RWPE2 (cell line): ENCODE measurements around the gene TOP3B.

Source experiments
- ATAC-seq: fragments of 200-7000 bp; cut with Tn5 transposase; 3 replicates; pipeline ENCODE4 v1.9.1; 2021; ENCODE audit warnings: low read depth
- DNase-seq: peaks from one replicate; pipeline ENCODE4 v3.0.0-alpha.2; 2020; ENCODE audit warnings: low spot score
- H3K27ac ChIP-seq: fragments of 450-650 bp; 2 replicates; pipeline ENCODE4 v1.5.1; 2017; ENCODE audit warnings: mild to moderate bottlenecking; ENCODE audit not compliant: poor library complexity, severe bottlenecking
- H3K27me3 ChIP-seq: fragments of 250-450 bp; sonication (Bioruptor Pico); 2 replicates; pipeline ENCODE4 v1.5.1; 2021; ENCODE audit warnings: mild to moderate bottlenecking, moderate library complexity; ENCODE audit not compliant: insufficient read depth, poor library complexity, severe bottlenecking
- H3K36me3 ChIP-seq: fragments of 250-450 bp; sonication (Bioruptor Pico); 2 replicates; pipeline ENCODE4 v1.5.1; 2020; ENCODE audit warnings: low read depth, mild to moderate bottlenecking, moderate library complexity
- H3K4me1 ChIP-seq: fragments of 250-450 bp; sonication (Bioruptor Pico); 2 replicates; pipeline ENCODE4 v1.5.1; 2021; ENCODE audit warnings: mild to moderate bottlenecking, moderate library complexity; ENCODE audit not compliant: insufficient read depth, poor library complexity, severe bottlenecking
- H3K4me3 ChIP-seq: fragments of 250-450 bp; sonication (Bioruptor Pico); 2 replicates; pipeline ENCODE4 v1.5.1; 2021; ENCODE audit warnings: mild to moderate bottlenecking, moderate library complexity; ENCODE audit not compliant: severe bottlenecking
- H3K9me3 ChIP-seq: fragments of 250-450 bp; sonication (Bioruptor Pico); 2 replicates; pipeline ENCODE4 v1.5.1; 2021; ENCODE audit warnings: mild to moderate bottlenecking, moderate library complexity; ENCODE audit not compliant: severe bottlenecking
- TF ChIP-seq, protein P1 (sequence below): fragments of 450-650 bp; IDR thresholded peaks from one replicate; pipeline ENCODE4 v1.5.1; 2017; ENCODE audit warnings: mild to moderate bottlenecking, moderate library complexity; ENCODE audit not compliant: poor library complexity, severe bottlenecking

TOP3B gene

DNA sequence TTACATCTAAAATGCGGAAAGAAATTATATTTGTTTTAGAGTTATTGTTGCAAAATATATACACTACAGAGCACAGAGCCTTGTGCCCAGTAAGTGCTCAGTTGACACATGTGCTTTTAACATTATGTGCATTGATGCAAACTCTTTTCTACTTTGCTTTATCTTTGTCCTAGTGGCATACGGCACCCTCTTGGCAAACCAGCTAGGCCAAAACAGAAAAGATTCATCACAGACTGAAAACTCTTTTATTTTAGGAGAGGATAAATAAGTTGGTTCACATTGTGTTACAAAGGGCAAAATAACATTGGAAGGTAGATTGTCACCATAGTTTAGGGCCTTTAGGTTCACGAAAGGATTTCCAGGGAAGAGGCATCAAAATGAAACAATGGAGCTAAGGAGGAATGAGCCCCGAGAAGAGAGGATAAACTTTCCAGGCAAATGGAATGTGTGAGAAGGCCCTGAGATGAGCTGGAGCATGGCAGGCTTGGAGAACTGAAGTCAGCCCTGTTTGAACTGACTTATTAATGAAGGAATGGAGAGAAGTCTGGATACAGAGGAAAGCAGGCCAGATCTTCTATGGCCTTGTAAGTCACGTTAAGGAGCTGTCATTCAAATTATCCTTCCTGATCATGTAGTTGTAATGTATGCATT lies 23.5 kb upstream of the TOP3B start:
- no peaks in the 10 kb centered on the region for H3K4me1 ChIP-seq
- TF ChIP-seq, protein P1, sequence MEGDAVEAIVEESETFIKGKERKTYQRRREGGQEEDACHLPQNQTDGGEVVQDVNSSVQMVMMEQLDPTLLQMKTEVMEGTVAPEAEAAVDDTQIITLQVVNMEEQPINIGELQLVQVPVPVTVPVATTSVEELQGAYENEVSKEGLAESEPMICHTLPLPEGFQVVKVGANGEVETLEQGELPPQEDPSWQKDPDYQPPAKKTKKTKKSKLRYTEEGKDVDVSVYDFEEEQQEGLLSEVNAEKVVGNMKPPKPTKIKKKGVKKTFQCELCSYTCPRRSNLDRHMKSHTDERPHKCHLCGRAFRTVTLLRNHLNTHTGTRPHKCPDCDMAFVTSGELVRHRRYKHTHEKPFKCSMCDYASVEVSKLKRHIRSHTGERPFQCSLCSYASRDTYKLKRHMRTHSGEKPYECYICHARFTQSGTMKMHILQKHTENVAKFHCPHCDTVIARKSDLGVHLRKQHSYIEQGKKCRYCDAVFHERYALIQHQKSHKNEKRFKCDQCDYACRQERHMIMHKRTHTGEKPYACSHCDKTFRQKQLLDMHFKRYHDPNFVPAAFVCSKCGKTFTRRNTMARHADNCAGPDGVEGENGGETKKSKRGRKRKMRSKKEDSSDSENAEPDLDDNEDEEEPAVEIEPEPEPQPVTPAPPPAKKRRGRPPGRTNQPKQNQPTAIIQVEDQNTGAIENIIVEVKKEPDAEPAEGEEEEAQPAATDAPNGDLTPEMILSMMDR = no peak
- no peak overlapping the region for H3K27ac ChIP-seq
- H3K36me3 ChIP-seq = no peaks in the 10 kb centered on the region
- ATAC-seq (no peak), DNase-seq (no peak)
- no peaks in the 10 kb centered on the region for H3K9me3 ChIP-seq
- no peak overlapping the region for H3K4me3 ChIP-seq
- H3K27me3 ChIP-seq = no peaks in the 10 kb centered on the region

GRCh38 chr22:22003233-22003632 lies 20.6 kb upstream of the TOP3B start:
- H3K27ac ChIP-seq = no peak overlapping the region
- TF ChIP-seq, protein P1 = no peak
- H3K36me3 ChIP-seq = no peaks in the 10 kb centered on the region
- H3K4me1 ChIP-seq = no peaks in the 10 kb centered on the region
- H3K4me3 ChIP-seq = no peak overlapping the region
- H3K9me3 ChIP-seq = no peaks in the 10 kb centered on the region
- ATAC-seq (no peak), DNase-seq (no peak)
- no peaks in the 10 kb centered on the region for H3K27me3 ChIP-seq

- H3K9me3 ChIP-seq = no peaks in the 10 kb centered on the region
- H3K27me3 ChIP-seq = no peaks in the 10 kb centered on the region
- ATAC-seq = no peak
Measured at GRCh38 chr22:22002526-22003055, 20.0 kb upstream of the TOP3B start.

DNA sequence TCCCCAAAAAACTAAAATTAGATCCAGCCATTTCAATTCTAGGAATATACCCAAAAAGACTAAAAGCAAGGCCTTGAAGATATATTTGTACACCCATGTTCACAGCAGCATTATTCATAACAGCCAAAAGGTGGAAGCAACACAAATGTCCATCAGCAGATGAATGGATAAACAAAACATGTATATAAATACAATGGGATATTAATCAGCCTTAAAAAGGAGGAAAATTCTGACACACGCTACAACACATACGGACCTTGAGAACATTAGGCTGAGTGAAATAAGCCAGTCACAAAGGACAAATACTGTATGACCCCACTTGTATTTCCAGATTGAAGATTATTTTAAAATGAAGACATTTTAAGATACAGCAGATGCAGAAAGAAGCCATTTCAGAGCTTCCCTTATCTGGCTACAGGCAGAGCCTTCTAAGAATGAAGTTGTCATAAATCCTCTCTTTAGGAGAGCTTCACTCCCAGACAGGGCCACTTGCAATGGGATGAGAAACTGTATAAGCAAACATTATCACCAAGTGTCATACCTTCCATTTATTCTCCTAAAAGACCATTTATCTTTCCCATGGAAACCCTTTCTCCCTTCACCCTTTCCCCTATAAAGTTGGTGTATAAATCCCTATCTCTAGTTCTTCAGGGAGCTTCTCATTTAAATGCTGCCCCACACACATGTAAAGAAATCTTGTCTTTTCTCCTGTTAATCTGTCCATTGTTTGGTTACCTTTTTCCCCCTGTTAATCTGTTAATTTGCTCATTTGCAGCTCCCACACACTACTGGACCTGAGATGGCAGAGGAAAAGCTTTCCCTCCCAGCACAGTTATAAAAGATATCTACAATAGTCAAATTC lies 19.3 kb upstream of the TOP3B start:
- H3K27me3 ChIP-seq = no peaks in the 10 kb centered on the region
- DNase-seq = no peak
- no peak for ATAC-seq
- H3K36me3 ChIP-seq = no peaks in the 10 kb centered on the region
- no peaks in the 10 kb centered on the region for H3K4me1 ChIP-seq
- H3K4me3 ChIP-seq = no peak overlapping the region
- H3K27ac ChIP-seq = no peak overlapping the region
- TF ChIP-seq, protein P1 = no peak
- no peaks in the 10 kb centered on the region for H3K9me3 ChIP-seq

More at GRCh38 chr22:22002526-22003055, 20.0 kb upstream of the TOP3B start:
- H3K4me1 ChIP-seq = no peaks in the 10 kb centered on the region
- no peaks in the 10 kb centered on the region for H3K36me3 ChIP-seq
- no peak for DNase-seq
- TF ChIP-seq, protein P1 = no peak
- no peak overlapping the region for H3K27ac ChIP-seq
- H3K4me3 ChIP-seq = no peak overlapping the region
